ENCODE measurements around the gene SLC38A8.

DNA sequence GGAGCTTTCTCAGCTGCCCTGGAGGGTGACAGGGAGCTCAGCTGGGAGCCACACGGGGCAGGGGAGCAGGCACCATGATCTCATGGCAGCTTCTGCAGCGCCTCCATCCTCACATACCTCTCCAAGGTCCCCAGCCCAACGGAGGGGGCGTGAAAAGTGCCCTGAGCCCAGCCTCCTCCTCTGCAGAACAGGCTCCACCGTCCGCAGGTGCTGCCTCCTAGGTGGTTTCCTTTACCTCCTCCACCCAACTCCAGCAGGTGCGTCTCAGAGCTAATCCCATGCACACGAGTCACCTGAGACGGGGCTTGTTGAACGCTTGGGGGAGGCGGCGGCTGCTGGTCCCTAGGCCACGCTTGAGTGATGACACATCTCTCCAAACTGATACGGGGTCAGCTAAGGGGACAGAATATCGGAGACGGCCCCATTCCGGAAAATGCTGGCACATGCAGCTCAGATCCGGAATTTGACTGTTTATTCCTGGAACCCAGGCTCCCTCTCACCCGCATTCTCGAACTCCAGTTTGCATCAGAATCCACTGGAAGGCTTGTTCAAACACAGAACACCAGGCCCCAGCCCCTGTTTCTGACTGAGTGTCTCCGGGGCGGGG, 387 bp upstream of the SLC38A8 start:
- TF ChIP-seq, protein P1, sequence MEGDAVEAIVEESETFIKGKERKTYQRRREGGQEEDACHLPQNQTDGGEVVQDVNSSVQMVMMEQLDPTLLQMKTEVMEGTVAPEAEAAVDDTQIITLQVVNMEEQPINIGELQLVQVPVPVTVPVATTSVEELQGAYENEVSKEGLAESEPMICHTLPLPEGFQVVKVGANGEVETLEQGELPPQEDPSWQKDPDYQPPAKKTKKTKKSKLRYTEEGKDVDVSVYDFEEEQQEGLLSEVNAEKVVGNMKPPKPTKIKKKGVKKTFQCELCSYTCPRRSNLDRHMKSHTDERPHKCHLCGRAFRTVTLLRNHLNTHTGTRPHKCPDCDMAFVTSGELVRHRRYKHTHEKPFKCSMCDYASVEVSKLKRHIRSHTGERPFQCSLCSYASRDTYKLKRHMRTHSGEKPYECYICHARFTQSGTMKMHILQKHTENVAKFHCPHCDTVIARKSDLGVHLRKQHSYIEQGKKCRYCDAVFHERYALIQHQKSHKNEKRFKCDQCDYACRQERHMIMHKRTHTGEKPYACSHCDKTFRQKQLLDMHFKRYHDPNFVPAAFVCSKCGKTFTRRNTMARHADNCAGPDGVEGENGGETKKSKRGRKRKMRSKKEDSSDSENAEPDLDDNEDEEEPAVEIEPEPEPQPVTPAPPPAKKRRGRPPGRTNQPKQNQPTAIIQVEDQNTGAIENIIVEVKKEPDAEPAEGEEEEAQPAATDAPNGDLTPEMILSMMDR (IDR thresholded peaks at IDR 0.05): no peak
- TF ChIP-seq POLR2A (IDR thresholded peaks at IDR 0.05) (no peak), EP300 (IDR thresholded peaks at IDR 0.05) (no peak)
